Erythroblast (primary cell): Measurements from ENCODE around the gene ALKBH7.

Source experiments
- GATA1 ChIP-seq: IDR thresholded peaks from 2 replicates; pipeline ENCODE4 v1.6.1; 2011; ENCODE audit warnings: low read depth, mild to moderate bottlenecking, control low read depth, low read length, moderate library complexity
- POLR2A ChIP-seq: IDR thresholded peaks from 2 replicates; pipeline ENCODE4 v1.6.1; 2011; ENCODE audit warnings: mild to moderate bottlenecking, low read length

- no peak for TF ChIP-seq POLR2A
- no peak for TF ChIP-seq GATA1
These were observed 51.1 kb downstream of the ALKBH7 start for GRCh38 chr19:6423499-6424194.
